ENCODE measurements around the gene SKAP2. TPM values are rescaled to one million over a fixed set of nuclear protein-coding genes. Genes with fewer than 3 reads are reported as not detected.

The SKAP2 gene
- polyA plus RNA-seq, 3 donors, result 19.2 to 204 (median 158) TPM

DNA sequence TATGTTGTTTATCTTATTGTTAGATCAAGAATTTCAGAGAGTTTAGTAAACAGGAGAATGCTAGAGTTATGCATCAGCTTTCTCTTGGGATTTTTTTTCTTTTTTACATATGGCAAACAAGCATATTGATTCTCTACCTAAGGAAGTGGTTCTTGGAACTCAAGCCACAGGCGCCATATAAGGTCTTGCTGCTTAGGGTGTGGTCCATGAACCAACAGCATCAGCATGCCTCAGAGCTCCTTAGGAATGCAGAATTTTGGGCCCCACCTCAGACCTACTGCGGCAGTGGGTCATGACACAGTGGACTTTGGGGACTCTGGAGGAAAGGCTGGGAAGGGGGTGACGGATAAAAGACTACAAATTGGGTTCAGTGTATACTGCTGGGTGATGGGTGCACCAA is 230.8 kb downstream of the SKAP2 start:
- Histone ChIP-seq H2AFZ (ENCODE audit: insufficient read depth, low read depth, low read length, poor library complexity, severe bottlenecking) (no peak overlapping the region), H4K20me1 (ENCODE audit: insufficient read depth, low read length) (no peaks in the 10 kb centered on the region), H3K4me3 (replicated peaks in 1 of 3; ENCODE audit: low read depth in 2 of 3, low read length in 3 of 3) (no peak overlapping the region), H3K36me3 (replicated peaks in 1 of 2; ENCODE audit: control insufficient read depth in 1 of 2, insufficient read depth in 2 of 2, low read length in 2 of 2) (no peaks in the 10 kb centered on the region), H3K27me3 (ENCODE audit: control insufficient read depth in 2 of 2, insufficient read depth in 2 of 2, low read length in 2 of 2) (no peaks in the 10 kb centered on the region), H3K4me2 (replicated peaks; ENCODE audit: extremely low read depth, low read length, poor library complexity, severe bottlenecking) (no peak overlapping the region), H3K4me1 (ENCODE audit: control insufficient read depth in 1 of 2, insufficient read depth in 2 of 2, low read length in 2 of 2) (no peaks in the 10 kb centered on the region), H3K9me3 (replicated peaks in 1 of 2; ENCODE audit: control insufficient read depth in 1 of 2, insufficient read depth in 1 of 2, low read length in 2 of 2) (no peaks in the 10 kb centered on the region), H3K9ac (ENCODE audit: insufficient read depth, low read length, poor library complexity, severe bottlenecking) (no peak overlapping the region), H3K79me2 (ENCODE audit: insufficient read depth, low read length) (no peaks in the 10 kb centered on the region), H3K27ac (ENCODE audit: low read depth in 1 of 2, low read length in 2 of 2) (no peak overlapping the region)
- Mint-ChIP-seq H3K36me3 (no peaks in the 10 kb centered on the region), H3K27me3 (ENCODE audit: low read depth in 3 of 3) (peaks cover 0 to 2% (median 0%) of the 10 kb centered on the region in 3 donors), H3K9me3 (peaks cover 0 to 3% (median 0%) of the 10 kb centered on the region in 7 donors), H3K4me3 (no peak overlapping the region), H3K4me1 (no peaks in the 10 kb centered on the region), H3K27ac (no peak overlapping the region)
- intact Hi-C loops (cut with micrococcal nuclease), result no loop called here
- TF ChIP-seq, protein P1, sequence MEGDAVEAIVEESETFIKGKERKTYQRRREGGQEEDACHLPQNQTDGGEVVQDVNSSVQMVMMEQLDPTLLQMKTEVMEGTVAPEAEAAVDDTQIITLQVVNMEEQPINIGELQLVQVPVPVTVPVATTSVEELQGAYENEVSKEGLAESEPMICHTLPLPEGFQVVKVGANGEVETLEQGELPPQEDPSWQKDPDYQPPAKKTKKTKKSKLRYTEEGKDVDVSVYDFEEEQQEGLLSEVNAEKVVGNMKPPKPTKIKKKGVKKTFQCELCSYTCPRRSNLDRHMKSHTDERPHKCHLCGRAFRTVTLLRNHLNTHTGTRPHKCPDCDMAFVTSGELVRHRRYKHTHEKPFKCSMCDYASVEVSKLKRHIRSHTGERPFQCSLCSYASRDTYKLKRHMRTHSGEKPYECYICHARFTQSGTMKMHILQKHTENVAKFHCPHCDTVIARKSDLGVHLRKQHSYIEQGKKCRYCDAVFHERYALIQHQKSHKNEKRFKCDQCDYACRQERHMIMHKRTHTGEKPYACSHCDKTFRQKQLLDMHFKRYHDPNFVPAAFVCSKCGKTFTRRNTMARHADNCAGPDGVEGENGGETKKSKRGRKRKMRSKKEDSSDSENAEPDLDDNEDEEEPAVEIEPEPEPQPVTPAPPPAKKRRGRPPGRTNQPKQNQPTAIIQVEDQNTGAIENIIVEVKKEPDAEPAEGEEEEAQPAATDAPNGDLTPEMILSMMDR (IDR thresholded peaks at IDR 0.05), result no peak
- WGBS (ENCODE audit: insufficient coverage), result 86% methylated on average over 1 of the region's 3 CpGs
- no peak for DNase-seq

DNA sequence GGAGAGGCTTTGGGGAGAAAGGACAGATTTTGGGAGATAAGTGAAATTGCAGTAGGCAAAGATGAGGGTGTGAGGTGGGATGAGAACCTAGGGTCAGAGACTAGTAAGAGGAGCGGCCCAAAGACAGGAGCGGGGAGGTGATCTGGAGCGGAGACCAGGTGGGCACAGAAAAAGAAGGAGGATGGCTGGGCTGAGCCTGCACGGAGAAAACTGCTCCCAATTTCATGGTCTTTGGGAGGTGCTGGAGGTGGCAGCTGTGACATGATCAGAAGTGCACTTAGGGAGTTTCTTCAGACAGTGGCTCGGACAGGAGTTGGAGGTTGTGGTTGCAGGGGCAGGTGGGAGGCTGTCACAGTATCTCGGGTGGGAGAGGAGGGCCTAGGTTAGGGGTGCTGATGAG is 232.8 kb downstream of the SKAP2 start:
- Histone ChIP-seq H3K9ac (ENCODE audit: insufficient read depth, low read length, poor library complexity, severe bottlenecking) (no peak overlapping the region), H3K79me2 (ENCODE audit: insufficient read depth, low read length) (no peaks in the 10 kb centered on the region), H3K4me1 (ENCODE audit: control insufficient read depth in 1 of 2, insufficient read depth in 2 of 2, low read length in 2 of 2) (no peaks in the 10 kb centered on the region), H3K9me3 (replicated peaks in 1 of 2; ENCODE audit: control insufficient read depth in 1 of 2, insufficient read depth in 1 of 2, low read length in 2 of 2) (no peaks in the 10 kb centered on the region), H3K36me3 (replicated peaks in 1 of 2; ENCODE audit: control insufficient read depth in 1 of 2, insufficient read depth in 2 of 2, low read length in 2 of 2) (no peaks in the 10 kb centered on the region), H3K4me3 (replicated peaks in 1 of 3; ENCODE audit: low read depth in 2 of 3, low read length in 3 of 3) (no peak overlapping the region), H2AFZ (ENCODE audit: insufficient read depth, low read depth, low read length, poor library complexity, severe bottlenecking) (no peak overlapping the region), H3K4me2 (replicated peaks; ENCODE audit: extremely low read depth, low read length, poor library complexity, severe bottlenecking) (no peak overlapping the region), H4K20me1 (ENCODE audit: insufficient read depth, low read length) (no peaks in the 10 kb centered on the region), H3K27ac (ENCODE audit: low read depth in 1 of 2, low read length in 2 of 2) (no peak overlapping the region), H3K27me3 (ENCODE audit: control insufficient read depth in 2 of 2, insufficient read depth in 2 of 2, low read length in 2 of 2) (no peaks in the 10 kb centered on the region)
- TF ChIP-seq, protein P1 (IDR thresholded peaks at IDR 0.05), result no peak
- Mint-ChIP-seq H3K27me3 (ENCODE audit: low read depth in 3 of 3) (peaks cover 0 to 2% (median 0%) of the 10 kb centered on the region in 3 donors), H3K27ac (no peak overlapping the region), H3K4me1 (no peaks in the 10 kb centered on the region), H3K4me3 (no peak overlapping the region), H3K36me3 (no peaks in the 10 kb centered on the region), H3K9me3 (peaks cover 0 to 3% (median 0%) of the 10 kb centered on the region in 7 donors)
- no peak for DNase-seq
- intact Hi-C loops (cut with micrococcal nuclease), result no loop called here
- WGBS (ENCODE audit: insufficient coverage), result 94% methylated on average over 4 of the region's 6 CpGs

Measured in CD14-positive monocyte (primary cell).